ENCODE data around the gene KIF6.

- TF ChIP-seq, protein P1, sequence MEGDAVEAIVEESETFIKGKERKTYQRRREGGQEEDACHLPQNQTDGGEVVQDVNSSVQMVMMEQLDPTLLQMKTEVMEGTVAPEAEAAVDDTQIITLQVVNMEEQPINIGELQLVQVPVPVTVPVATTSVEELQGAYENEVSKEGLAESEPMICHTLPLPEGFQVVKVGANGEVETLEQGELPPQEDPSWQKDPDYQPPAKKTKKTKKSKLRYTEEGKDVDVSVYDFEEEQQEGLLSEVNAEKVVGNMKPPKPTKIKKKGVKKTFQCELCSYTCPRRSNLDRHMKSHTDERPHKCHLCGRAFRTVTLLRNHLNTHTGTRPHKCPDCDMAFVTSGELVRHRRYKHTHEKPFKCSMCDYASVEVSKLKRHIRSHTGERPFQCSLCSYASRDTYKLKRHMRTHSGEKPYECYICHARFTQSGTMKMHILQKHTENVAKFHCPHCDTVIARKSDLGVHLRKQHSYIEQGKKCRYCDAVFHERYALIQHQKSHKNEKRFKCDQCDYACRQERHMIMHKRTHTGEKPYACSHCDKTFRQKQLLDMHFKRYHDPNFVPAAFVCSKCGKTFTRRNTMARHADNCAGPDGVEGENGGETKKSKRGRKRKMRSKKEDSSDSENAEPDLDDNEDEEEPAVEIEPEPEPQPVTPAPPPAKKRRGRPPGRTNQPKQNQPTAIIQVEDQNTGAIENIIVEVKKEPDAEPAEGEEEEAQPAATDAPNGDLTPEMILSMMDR (conservative IDR thresholded peaks at IDR 0.05; ENCODE audit: low read length): no peak
- TF ChIP-seq EZH2phosphoT487 (IDR thresholded peaks at IDR 0.05; ENCODE audit: borderline replicate concordance): no peak
These were observed 46.3 kb downstream of the KIF6 start for GRCh38 chr6:39678914-39679313.

Measured in Loucy (cell line).